ENCODE results near the gene LOXL1.

The LOXL1 gene

GRCh38 chr15:73979636-73980035 is 53.4 kb downstream of the LOXL1 start:
- FAIRE-seq: no peak
- no peak for DNase-seq (ENCODE audit: insufficient read length, low spot score)

GRCh38 chr15:73981761-73982221 is 55.5 kb downstream of the LOXL1 start:
- TF ChIP-seq CTCF (IDR thresholded peaks at IDR 0.05; ENCODE audit: insufficient read depth, missing control alignments): no peak
- DNase-seq (ENCODE audit: insufficient read length, low spot score) (no peak), FAIRE-seq (no peak)

More at GRCh38 chr15:73979636-73980035, 53.4 kb downstream of the LOXL1 start:
- TF ChIP-seq CTCF (IDR thresholded peaks at IDR 0.05; ENCODE audit: insufficient read depth, missing control alignments): no peak

DNA sequence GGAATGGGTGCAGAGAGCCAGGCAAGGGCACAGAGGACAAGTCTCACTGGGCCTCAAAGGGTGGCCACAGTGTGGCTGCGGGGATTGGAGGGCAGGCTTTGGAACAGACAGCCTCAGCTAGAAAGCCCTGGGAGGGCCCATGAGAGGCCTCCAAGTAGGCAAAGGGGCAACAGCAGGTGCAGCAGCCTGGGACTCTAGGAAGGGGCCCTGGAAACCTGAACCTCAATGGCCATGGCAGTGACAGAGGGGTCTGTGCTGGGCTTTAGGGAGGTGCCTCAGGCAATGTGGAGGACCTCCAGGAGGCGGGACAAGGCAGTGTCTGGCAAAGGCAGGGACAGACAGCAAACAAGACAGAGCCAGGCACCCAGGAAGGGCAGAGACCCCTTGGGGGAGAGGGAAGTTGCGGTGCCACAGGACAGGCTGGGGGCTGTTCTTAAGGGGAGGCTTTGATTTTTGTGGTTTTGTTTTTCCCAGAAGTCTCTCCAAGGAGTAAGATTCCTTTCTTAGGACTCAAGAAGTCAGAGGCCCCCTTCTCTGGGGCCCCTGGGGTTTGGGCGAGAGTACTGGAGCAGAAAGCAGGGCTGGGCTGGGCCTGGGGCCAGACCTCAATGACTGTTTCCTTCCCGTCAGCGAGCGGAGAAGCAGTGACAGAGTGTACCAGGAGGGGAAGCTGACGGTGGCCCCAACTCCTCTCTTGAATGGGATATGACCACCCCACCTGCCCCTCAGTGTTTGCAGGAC is 56.1 kb downstream of the LOXL1 start:
- DNase-seq (ENCODE audit: insufficient read length, low spot score) (no peak), FAIRE-seq (no peak)
- no peak for TF ChIP-seq CTCF (IDR thresholded peaks at IDR 0.05; ENCODE audit: insufficient read depth, missing control alignments)

DNA sequence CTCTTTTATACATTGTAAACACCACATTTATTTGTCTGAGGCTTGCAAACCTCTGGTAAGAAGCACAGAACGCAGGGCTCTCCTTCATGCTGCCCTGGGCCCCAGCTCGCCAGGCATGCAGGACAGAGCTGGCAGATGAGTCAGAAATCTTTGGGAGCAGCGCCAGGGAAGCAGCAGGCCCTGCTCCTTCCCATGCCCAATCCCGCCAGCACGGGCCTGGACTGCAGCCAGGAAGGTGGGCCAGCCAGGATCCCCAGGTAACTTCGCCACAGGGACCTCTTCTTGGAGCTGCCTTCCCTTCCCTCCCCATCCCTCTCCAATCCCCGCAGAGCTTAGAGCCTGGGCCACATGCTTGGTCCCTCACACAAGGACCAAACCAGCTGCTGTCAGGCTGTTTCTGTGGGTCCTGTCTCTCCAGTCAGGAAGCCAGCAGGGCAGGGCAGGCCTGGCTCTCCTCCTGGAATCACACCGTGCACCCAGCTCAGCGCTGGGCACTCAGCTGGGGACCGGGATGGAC is 57.0 kb downstream of the LOXL1 start:
- TF ChIP-seq CTCF (IDR thresholded peaks at IDR 0.05; ENCODE audit: insufficient read depth, missing control alignments): no peak
- no peak for DNase-seq (ENCODE audit: insufficient read length, low spot score)
- no peak for FAIRE-seq

- no peak for FAIRE-seq
Measured at GRCh38 chr15:73983773-73984172, 57.5 kb downstream of the LOXL1 start.

DNA sequence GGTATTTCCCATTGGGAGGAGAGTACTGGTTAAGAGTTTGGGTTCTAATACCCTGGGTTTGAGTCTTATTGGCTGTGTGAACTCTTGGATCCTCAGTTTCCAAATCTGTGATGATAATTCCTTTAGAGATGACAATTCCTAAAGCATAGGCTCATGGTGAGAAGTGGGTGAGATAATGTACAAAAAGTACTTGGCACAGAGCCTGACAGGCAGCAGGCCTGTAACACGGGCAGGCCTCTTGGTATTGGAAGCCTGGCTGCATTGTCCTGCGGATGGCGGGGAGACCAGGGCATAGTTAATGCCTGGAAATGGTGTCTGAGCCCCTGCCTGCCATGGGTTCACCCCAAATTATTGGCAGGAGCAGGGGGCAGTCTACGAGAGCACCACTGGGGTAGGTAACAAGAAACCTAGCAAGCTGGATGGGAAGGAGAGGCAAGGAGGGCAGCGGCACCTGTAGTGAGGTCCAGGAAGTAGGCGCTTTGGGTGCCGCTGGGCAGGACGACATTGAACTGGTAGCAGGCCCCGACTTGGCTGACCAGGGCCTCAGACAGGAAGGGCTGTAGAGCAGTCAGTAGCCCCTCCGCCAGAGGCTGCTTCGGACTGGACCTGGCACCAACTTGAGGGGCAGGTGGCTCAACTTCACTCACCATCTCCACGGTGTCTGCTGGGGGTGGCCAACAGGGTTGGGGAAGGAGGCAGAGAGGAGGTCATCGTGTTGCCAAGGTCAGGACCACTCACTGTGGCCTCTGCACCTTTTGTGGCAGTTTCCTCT is 58.1 kb downstream of the LOXL1 start:
- no peak for TF ChIP-seq CTCF (IDR thresholded peaks at IDR 0.05; ENCODE audit: insufficient read depth, missing control alignments)
- DNase-seq (ENCODE audit: insufficient read length, low spot score) (no peak), FAIRE-seq (no peak)

More at GRCh38 chr15:73983773-73984172, 57.5 kb downstream of the LOXL1 start:
- DNase-seq (ENCODE audit: insufficient read length, low spot score): no peak
- no peak for TF ChIP-seq CTCF (IDR thresholded peaks at IDR 0.05; ENCODE audit: insufficient read depth, missing control alignments)
